ENCODE data around the gene TAS2R14.
A peak's percentile ranks its signal among the peaks of the same experiment; 100 is the strongest.

Gene TAS2R14

GRCh38 chr12:10939163-10939562 lies at the start of gene TAS2R14:
TAS2R14 (minus strand) TSS chr12:10939263; CDS start chr12:10939207, 56 bp downstream.
- DNase-seq: no peak

- DNase-seq: no peak
These were observed 47.7 kb upstream of the TAS2R14 start, which contains the start of gene TAS2R50 for GRCh38 chr12:10986812-10987211. TAS2R50 (minus strand) TSS chr12:10986912; CDS start chr12:10986860, 52 bp downstream.

GRCh38 chr12:10982244-10982643 lies 43.2 kb upstream of the TAS2R14 start:
- no peak for DNase-seq

GRCh38 chr12:10974965-10975364 lies 35.9 kb upstream of the TAS2R14 start:
- no peak for DNase-seq

GRCh38 chr12:10968765-10969456 lies 29.8 kb upstream of the TAS2R14 start:
- peak; percentile 55 for DNase-seq

DNA sequence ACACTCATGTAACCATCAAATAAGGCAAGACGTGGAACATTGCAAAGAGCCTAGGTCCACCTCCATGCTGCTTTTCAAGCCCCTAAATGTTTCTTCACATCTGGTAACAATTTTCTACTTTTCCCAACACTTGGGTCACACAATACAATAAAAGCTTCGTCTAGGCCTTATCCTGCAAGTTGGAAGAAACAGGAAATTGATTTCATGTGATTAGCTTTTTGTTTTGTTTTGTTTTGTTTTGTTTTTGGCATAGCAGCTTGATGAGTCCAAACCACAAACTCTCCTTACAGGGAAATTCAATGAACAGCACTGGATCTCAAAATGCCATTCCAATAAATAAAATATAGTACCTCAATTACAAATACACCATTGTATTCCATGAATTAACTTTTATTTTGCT lies 28.3 kb upstream of the TAS2R14 start:
- peak; percentile 80 for DNase-seq

DNA sequence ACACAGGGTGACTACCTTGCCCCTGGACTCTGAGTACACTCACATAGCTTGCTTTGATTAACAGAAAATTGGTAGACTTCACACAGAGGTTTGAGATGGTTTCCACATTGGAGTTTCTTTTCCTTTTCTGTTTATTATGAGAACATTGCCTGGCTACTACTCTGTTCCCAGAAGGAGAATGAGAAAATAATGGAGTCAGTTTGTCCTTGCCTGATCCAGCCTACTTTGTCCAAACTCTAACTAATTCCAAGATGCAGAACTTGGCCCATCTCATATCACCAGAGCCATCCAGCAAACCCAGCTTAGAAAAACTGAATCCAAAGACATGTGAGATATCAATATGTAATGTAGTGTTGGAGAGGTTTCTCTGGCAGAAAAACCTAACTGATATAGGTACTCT lies 27.3 kb upstream of the TAS2R14 start:
- no peak for DNase-seq

GRCh38 chr12:10965476-10965875 lies 26.4 kb upstream of the TAS2R14 start:
- DNase-seq: no peak

GRCh38 chr12:10960211-10960610 lies 21.1 kb upstream of the TAS2R14 start:
- no peak for DNase-seq

DNA sequence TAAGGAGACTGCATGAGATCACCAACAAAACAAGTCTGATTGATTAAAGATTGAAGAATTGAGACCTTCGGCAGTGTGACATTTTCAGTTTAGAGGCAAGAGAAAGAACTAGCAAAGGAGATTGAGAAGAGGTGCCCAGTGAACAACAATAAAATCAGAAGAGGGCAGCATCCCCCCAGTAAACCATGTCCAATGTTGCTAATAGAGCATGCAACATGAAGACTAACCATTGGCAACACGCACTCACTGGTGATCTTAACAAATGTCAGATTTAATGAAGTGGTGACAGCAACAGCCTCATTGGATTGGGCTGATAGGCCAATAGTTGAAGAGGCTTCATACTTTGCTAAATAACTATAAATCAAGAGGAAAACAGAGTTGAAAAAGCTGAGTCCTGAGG lies 20.7 kb upstream of the TAS2R14 start:
- DNase-seq: peak; percentile 12

- DNase-seq: peak; percentile 76
These were observed 18.7 kb upstream of the TAS2R14 start for GRCh38 chr12:10957741-10958140.

DNA sequence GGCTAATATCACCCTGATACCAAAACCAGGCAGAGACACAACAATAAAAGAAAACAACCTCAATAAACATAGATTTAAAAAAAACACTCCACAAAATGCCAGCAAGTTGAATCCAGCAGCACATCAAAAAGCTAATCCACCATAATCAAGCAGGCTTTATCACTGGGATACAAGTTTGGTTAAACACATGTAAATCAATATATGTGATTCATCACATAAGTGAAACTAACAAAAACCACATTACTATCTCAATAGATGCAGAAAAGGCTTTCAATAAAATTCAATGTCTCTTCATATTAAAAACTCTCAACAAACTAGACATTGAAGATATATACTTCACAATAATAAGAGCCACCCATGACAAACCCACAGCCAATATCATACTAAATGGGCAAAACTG lies 17.0 kb upstream of the TAS2R14 start:
- no peak for DNase-seq

- DNase-seq: no peak
These were observed 13.6 kb upstream of the TAS2R14 start for GRCh38 chr12:10952645-10953044.

DNA sequence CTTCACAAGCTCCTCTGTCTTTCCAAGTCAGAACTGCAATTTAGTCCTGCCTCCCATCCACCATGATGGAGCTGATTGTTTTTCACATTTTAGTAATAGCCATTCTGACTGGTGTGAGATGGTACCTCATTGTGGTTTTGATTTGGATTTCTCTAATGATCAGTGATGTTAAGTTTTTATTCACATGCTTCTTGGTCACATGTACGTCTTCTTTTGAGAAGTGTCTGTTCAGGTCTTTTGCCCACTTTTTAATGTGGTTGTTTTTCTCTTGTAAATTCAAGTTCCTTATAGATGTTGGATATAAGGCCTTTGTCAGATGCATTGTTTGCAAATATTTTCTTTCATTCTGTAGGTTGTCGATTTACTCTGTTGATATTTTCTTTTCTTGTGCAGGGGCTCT lies 4.1 kb upstream of the TAS2R14 start:
- DNase-seq: no peak

DNA sequence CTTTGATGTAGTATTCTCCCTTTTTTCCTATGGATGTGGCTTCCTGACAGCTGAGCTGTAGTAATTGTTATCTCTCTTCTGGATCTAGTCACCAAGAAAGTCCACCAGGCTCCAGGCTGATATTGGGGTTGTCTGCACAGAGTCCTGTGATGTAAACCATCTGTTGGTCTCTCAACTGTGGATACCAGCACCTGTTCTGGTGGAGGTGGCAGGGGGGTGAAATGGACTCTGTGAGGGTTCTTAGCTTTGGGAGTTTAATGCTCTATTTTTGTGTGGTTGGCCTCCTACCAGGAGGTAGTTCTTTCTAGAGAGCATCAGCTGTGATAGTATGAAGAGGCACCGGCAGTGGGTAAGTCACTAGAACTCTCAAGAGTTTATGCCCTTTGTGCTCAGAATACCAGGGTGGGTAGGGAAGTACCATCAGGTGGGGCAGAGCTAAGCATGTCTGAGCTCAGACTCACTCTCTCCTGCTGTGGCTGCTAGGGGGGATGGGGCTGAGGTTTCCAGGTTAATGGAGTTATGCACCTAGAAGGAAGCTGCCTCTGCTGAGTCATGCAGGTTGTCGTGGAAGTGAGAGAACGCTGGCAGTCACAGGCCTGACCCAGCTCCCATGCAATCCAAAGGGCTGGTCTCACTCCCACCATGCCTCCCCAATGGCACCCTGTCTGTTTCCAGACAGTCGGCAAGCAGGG lies 3.0 kb upstream of the TAS2R14 start:
- DNase-seq: no peak

DNA sequence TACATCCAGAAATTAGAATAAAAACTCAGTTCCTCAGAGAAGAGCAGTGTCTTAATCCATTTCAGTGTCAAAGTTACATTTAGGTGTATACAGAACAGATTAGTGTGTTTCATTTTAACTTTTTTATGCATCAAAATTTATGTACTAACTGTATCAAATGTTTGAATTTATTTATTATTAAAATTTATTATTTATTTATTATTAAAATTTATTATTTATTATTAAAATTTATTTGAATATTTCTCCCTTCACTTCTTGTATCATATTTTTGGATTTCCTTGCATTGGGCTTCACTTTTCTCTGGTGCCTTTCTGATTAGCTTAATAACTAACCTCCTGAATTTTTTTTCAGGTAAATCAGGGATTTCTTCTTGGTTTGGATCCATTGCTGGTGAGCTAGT lies 2.3 kb upstream of the TAS2R14 start:
- no peak for DNase-seq

GRCh38 chr12:10940389-10940788 lies 1.3 kb upstream of the TAS2R14 start:
- DNase-seq: peak; percentile 71

DNA sequence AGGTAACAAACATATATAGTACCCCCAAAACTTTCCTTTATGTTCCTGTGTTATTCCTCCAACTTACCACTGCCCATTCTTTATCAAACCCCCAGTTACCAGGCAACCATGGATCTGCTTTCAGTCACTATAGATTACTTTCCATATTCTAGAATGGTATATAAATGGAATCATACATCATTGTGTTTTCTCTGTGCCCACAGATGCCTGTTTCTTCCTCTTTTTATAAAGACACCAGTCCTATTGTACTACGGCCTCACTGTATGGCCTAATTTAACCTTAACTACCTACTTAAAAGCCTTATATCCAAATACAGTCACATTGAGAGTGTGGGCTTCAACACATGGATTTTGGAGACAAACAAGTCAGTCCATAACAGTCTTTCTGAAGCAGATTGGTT lies 2.6 kb downstream of the TAS2R14 start:
- no peak for DNase-seq

- DNase-seq: no peak
These were observed 10.2 kb downstream of the TAS2R14 start, which contains the start of gene PRH2 for GRCh38 chr12:10928746-10929286. PRH2 (plus strand) TSS chr12:10929236; CDS start chr12:10929274, 38 bp downstream.

- DNase-seq: no peak
These were observed 12.8 kb downstream of the TAS2R14 start for GRCh38 chr12:10926269-10926668.

DNA sequence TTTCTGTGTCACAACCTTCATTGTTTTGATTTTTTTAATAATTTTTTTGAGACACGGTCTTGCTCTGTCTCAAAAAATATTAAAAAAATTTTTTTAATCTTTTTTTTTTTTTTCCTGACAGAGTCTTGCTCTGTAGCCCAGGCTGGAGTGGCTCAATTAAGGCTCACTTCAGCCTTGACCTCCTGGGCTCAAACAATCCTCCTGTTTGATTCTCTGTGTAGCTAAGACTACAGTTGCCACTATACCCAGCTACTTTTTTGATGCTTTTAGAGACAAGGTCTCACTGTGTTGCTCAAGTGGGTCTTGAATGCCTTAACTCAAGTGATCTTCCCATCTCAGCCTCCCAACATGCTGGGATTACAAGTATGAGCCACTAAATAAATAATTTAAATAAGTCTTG lies 19.3 kb downstream of the TAS2R14 start:
- no peak for DNase-seq

GRCh38 chr12:10910380-10910779 lies 28.7 kb downstream of the TAS2R14 start:
- no peak for DNase-seq

DNA sequence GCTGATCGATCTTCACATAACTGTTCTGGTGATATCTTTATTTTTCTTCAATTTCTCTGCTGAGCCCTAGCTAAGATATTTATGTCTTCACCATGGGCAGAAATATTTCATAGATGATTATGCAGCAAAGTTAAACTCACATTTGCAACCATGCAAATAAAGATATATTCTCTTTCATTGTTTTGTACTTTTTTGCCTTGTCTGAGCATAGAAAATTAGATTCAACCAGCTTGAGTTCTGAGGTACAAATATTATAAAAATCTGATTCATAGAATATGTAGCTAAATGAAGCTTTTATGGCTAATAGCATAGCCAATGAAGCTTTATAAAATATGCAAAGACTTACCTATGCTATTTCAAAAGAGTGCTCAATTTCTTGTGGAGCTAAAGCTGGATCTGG lies 29.6 kb downstream of the TAS2R14 start, which contains the start of gene TAS2R13:
Gene TAS2R13 (minus strand): TSS at position 101 of the 400 bp plus-strand sequence. CDS start 264 bp downstream, outside the sequence.
- DNase-seq: no peak

DNA sequence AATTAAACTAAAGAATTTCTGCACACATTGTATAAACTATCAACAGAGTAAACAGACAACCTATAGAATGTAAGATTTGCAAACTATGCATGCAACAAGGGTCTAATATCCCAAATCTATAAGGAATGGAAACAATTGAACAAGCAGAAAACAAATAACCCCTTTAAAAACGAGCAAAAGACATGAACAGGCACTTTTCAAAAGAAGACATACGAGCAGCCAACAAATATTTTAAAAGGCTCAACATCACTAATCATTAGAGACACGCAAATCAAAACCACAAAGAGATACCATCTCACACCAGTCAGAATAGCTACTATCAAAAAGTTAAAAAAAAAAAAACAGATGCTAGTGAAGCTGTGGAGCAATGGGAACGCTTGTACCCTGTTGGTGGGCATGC lies 34.4 kb downstream of the TAS2R14 start:
- no peak for DNase-seq

All from fibroblast of skin of right quadriceps (primary cell).